ENCODE measurements around the gene LTBP2.
A peak's percentile ranks its signal among the peaks of the same experiment; 100 is the strongest.

LTBP2 gene

GRCh38 chr14:74507085-74507484, 105.0 kb downstream of the LTBP2 start:
- DNase-seq (ENCODE audit: low spot score), result no peak

GRCh38 chr14:74506411-74506851, 105.6 kb downstream of the LTBP2 start:
- DNase-seq (ENCODE audit: low spot score), result no peak

DNA sequence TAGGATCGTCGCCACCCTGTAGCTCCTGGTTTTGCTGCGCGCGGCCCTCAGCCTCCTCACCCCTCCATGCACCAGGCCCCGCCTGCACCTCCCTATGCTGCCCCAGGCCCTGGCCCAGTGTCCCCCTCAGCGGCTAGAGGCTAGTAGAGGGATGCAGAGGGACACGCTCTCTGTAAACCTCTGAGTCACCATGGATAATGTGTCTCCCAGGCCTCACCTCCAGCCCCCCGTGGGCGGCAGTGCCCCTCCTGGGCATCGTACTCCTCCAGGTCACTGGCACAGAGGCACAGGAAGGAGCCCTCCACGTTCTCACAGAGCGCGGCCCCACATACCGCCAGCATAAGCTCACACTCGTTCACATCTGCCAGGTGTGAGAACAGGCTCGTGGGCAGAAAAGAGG, 106.2 kb downstream of the LTBP2 start:
- no peak for DNase-seq (ENCODE audit: low spot score)

GRCh38 chr14:74504874-74505720, 106.9 kb downstream of the LTBP2 start:
- DNase-seq (ENCODE audit: low spot score), result no peak

- DNase-seq (ENCODE audit: low spot score), result no peak
These were observed 107.6 kb downstream of the LTBP2 start for GRCh38 chr14:74504412-74504811.

DNA sequence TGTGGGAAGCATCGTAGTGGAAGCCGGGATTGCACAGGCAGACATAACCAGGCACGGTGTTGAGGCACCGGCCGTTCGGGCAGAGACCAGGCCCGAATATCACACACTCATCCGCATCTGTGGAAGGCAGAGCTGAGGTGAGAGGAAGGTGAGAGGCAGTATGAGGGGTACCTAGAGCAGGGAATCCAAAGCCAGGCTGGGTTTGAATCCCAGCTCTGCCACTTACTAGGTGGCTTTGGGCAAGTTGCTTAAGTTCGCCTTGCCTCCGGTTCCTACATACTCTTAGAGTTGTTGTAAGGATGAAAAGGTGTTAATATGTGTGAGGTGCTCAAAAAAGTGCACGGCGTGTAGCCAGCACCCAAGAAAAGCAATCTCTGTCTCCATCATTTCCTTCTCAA, 108.1 kb downstream of the LTBP2 start:
- no peak for DNase-seq (ENCODE audit: low spot score)

DNA sequence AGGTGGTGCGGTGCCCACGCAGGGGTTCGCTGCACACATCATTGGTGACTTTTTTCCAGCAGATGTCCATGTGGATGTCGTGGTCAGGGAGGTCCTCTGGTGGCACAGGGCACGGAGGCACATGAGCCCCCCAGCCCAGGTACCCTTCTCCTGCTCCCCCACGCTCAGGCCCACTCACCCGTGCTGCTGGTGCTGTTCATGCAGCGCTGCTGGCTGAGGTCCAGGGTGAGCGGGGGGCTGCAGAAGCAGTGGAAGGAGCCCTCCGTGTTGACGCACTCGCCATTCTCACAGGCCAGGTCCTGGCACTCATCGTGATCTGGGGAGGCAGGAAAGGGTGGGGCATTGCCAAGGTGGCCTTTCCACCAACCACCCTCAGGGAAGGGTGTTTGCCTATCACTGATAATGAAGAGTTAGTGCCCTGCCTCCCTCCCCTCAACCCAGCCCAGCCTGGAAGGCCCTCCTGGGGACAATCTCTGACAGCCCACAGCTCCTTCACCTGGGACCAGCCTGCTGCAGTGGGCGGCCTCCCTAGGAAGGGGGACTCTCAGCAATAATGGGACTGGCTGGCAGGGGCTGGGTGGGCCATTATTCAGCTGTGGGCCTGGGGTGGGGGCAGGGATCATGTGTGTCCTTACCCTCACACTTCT, 108.6 kb downstream of the LTBP2 start:
- DNase-seq (ENCODE audit: low spot score), result no peak

- peak; percentile 50 for DNase-seq (ENCODE audit: low spot score)
These were observed 109.6 kb downstream of the LTBP2 start for GRCh38 chr14:74502236-74503019.

- no peak for DNase-seq (ENCODE audit: low spot score)
These were observed 110.3 kb downstream of the LTBP2 start for GRCh38 chr14:74501691-74502090.

- peak; percentile 59 for DNase-seq (ENCODE audit: low spot score)
These were observed 110.9 kb downstream of the LTBP2 start for GRCh38 chr14:74501135-74501614.

DNA sequence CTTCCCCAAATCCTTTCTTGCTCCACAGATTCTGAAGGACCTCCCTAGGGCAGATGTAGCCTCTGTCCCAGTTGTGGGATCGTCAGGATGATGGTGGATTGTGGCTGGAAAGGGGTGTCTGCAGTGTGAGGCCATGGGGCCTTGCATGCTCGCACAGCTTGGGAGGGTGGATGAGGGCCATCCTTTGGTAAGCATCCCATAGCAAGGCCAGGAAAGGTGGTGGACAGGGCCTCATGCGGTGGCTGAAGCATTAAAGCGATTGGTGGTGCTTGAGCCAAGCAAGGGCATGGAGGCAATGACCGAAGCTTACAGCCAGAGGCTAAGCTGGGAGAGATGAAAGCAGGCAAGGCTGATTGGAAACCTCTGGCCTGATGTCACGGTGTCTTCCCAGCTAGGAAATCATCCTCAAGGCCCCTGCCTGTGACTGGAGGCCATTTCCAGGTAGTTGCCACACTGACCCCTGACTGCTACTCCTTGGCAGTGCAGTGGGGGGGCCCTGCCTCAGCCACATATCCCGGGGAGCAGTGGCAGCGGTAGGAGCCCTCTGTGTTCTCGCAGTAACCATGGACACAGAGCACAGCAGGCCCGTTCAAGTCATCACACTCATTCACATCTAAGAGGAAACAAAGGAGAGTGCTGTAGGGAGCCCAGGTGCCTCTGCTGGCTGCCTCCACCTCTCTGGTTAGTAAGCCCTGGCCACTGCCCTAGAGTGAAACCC, 111.5 kb downstream of the LTBP2 start:
- no peak for DNase-seq (ENCODE audit: low spot score)

- no peak for DNase-seq (ENCODE audit: low spot score)
These were observed 116.7 kb downstream of the LTBP2 start for GRCh38 chr14:74495356-74495755.

GRCh38 chr14:74493343-74494261, 118.4 kb downstream of the LTBP2 start, which contains the start of gene ISCA2:
Gene ISCA2 (plus strand): TSS chr14:74493765. CDS start chr14:74493775, 10 bp downstream.
- peak; percentile 100 for DNase-seq (ENCODE audit: low spot score)

GRCh38 chr14:74492776-74493342, 119.2 kb downstream of the LTBP2 start, which contains the start of gene NPC2:
Gene NPC2 (minus strand): TSS chr14:74493305. CDS start chr14:74493274, 31 bp downstream.
- DNase-seq (ENCODE audit: low spot score), result no peak

DNA sequence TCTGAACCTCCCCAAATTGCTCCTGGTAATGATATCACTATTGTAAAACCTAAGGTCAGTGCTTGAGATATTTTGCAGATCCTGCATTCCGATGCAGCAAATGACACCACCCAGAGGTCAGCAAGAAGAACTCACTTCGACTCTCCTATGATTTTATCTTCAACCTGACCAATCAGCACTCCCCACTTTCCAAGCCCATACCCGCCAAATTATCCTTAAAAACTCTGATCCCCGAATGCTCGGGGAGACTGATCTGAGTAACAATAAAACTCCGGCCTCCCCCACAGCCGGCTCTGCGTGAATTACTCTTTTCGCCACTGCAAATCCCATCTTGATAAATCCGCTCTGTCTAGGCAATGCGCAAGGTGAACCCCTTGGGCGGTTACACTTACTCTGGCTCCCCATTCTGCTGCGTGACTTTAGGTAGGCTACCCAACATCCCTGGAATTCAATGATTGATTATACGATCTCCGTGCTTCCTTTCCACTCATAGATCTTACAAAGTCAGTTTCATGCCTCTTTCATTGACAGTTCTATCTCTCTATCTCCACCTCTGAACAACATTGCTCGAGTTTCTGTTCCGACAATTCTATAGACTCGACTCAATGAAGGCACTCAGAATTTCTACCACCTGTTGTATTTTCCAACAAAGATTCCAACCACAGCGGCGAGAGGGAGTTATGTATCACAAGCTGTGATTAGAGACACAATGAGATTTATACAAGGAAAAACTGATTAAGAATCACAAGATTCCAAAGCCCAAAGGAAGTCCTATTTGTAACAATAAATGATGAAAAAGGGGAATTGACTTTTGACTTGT, 119.9 kb downstream of the LTBP2 start:
- peak; percentile 70 for DNase-seq (ENCODE audit: low spot score)

DNA sequence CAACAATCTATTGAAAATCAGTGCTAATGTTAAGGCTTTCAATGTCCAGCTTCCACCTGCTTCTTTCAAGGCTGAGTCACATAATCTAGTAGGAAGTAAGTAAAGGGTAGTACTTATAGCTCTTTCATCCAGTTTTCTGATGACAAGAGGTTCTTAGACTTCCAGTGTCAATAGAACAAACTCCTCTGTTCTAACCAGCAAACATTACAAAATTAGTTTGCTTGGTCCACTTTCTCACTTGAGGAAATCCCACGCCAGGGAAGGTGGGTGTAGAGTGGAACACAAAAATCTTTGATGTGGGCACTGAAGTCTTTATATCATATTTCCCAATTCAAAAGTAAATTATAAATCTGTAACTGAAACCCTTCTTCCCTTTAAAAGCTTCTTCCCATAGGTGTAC, 121.6 kb downstream of the LTBP2 start:
- no peak for DNase-seq (ENCODE audit: low spot score)

- peak; percentile 73 for DNase-seq (ENCODE audit: low spot score)
These were observed 123.1 kb downstream of the LTBP2 start for GRCh38 chr14:74488786-74489397.

DNA sequence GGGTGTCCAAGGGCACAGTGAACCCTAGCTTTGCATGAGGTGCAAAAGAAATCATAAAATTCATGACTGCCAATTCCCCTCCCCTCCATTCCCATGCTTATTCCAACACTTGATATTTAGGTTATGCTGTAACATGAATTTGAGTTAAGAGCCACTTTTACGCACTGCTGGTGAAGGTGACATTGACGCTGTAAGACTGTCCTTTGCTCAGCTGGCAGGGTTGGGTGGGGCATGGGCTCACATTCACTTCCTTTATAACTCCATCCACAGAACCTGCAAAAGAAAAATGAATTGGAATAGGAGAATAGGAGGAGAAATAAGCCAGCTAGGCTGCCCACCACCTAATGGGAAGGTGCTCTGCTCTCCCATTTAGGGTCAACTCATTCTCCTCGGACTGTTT, 125.9 kb downstream of the LTBP2 start:
- no peak for DNase-seq (ENCODE audit: low spot score)

- DNase-seq (ENCODE audit: low spot score), result no peak
These were observed 128.7 kb downstream of the LTBP2 start for GRCh38 chr14:74483321-74483720.

Data from kidney tubule cell (primary cell).